Suprapubic skin (tissue), 4 donors: Measurements from ENCODE around the gene MVP. TPM values are rescaled to one million over a fixed set of nuclear protein-coding genes. Genes with fewer than 3 reads are reported as not detected.
A peak's percentile ranks its signal among the peaks of the same experiment; 100 is the strongest.

Experiments used
- DNase-seq, 2 donors: peaks; one replicate each; pipeline ENCODE4 v3.0.0-alpha.2; 2019; ENCODE audit warnings: low spot score in 2 of 2
- H3K27ac ChIP-seq: fragments of 200-600 bp; sonication (generic); one replicate; pipeline ENCODE4 v1.5.1; 2019
- H3K27me3 ChIP-seq: fragments of 200-600 bp; sonication (generic); one replicate; pipeline ENCODE4 v1.5.1; 2019
- H3K36me3 ChIP-seq: fragments of 200-600 bp; sonication (generic); one replicate; pipeline ENCODE4 v1.5.1; 2019
- H3K4me1 ChIP-seq: fragments of 200-600 bp; sonication (generic); one replicate; pipeline ENCODE4 v1.5.1; 2019
- H3K4me3 ChIP-seq: fragments of 200-600 bp; sonication (generic); one replicate; pipeline ENCODE4 v1.5.1; 2019; ENCODE audit warnings: mild to moderate bottlenecking
- H3K9me3 ChIP-seq: fragments of 200-600 bp; sonication (generic); one replicate; pipeline ENCODE4 v1.5.1; 2019
- CTCF ChIP-seq, 2 donors: fragments of 200-600 bp in 1 of 2; fragments of 450-650 bp in 1 of 2; sonication (generic) in 1 of 2; IDR thresholded peaks; one replicate each; pipeline ENCODE4 v1.5.1; 2016 to 2019; ENCODE audit warnings: antibody characterized with exemption in 2 of 2, mild to moderate bottlenecking in 1 of 2, moderate library complexity in 1 of 2
- EP300 ChIP-seq: sonication (generic); formaldehyde crosslinking; IDR thresholded peaks from one replicate; pipeline ENCODE4 v1.6.1; 2017; ENCODE audit warnings: antibody characterized with exemption
- POLR2A ChIP-seq, 2 donors: fragments of 450-650 bp; IDR thresholded peaks; one replicate each; pipeline ENCODE4 v1.6.1; 2017; ENCODE audit warnings: antibody characterized with exemption in 2 of 2, mild to moderate bottlenecking in 2 of 2, moderate library complexity in 2 of 2
- POLR2AphosphoS5 ChIP-seq, 3 donors: sonication (generic); formaldehyde crosslinking; IDR thresholded peaks; one replicate each; pipeline ENCODE4 v1.6.1; 2017; ENCODE audit warnings: antibody characterized with exemption in 3 of 3
- WGBS: methylation state at CpG from one replicate; pipeline ENCODE4 v1.1.5; 2018; 5-methylcytosine and 5-hydroxymethylcytosine counted together
- total RNA-seq, 4 donors: library from RNA; depleted of rRNA; stranded (reverse); fragments of >200 nt; gene quantifications; one replicate each; pipeline ENCODE4 v1.1.0, GENCODE V29; 2016

Gene MVP
- total RNA-seq, 4 donors from 2014 or later = 54.9 to 104 (median 68.1) TPM

GRCh38 chr16:29815793-29816693, 4.2 kb upstream of the MVP start, which contains the start of gene PAGR1:
Gene PAGR1, plus strand, starts transcription at chr16:29816152. Its CDS starts 374 bp downstream, at chr16:29816526.
- DNase-seq = peak; percentile 98 to 99
- Histone ChIP-seq H3K27ac (peak within 1 kb of the TSS; percentile 80), H3K4me1 (peaks cover 76% of the 10 kb centered on the region), H3K9me3 (no peaks in the 10 kb centered on the region), H3K4me3 (peak within 1 kb of the TSS; percentile 76), H3K36me3 (peaks cover 12% of the 10 kb centered on the region), H3K27me3 (no peaks in the 10 kb centered on the region)
- TF ChIP-seq POLR2AphosphoS5 (IDR thresholded peaks at IDR 0.05) (peak; percentile 35 to 88 (median 75)), CTCF (IDR thresholded peaks at IDR 0.05) (peak; percentile 79 to 88), POLR2A (IDR thresholded peaks at IDR 0.05) (no peak), EP300 (no peak)
- under 1% methylated on average over 33 of the region's 70 CpGs for WGBS

- H3K4me3 ChIP-seq = peak overlapping the region; percentile 76
- H3K36me3 ChIP-seq = peaks cover 12% of the 10 kb centered on the region
- peaks cover 77% of the 10 kb centered on the region for H3K4me1 ChIP-seq
- DNase-seq = peak in 1 of 2 donors; percentile 86
- TF ChIP-seq CTCF (IDR thresholded peaks at IDR 0.05) (no peak), POLR2A (IDR thresholded peaks at IDR 0.05) (no peak), POLR2AphosphoS5 (IDR thresholded peaks at IDR 0.05) (no peak), EP300 (no peak)
- H3K9me3 ChIP-seq = no peaks in the 10 kb centered on the region
- WGBS = 4% methylated on average over 26 of the region's 37 CpGs
- H3K27me3 ChIP-seq = no peaks in the 10 kb centered on the region
- peak overlapping the region; percentile 80 for H3K27ac ChIP-seq
Observed at GRCh38 chr16:29816694-29817441, 3.4 kb upstream of the MVP start.

GRCh38 chr16:29818082-29818481, 2.2 kb upstream of the MVP start:
- Histone ChIP-seq H3K4me3 (no peak overlapping the region), H3K9me3 (no peaks in the 10 kb centered on the region), H3K27ac (no peak overlapping the region), H3K4me1 (peaks cover 76% of the 10 kb centered on the region), H3K27me3 (no peaks in the 10 kb centered on the region), H3K36me3 (peaks cover 12% of the 10 kb centered on the region)
- 55% methylated on average over 4 of the region's 4 CpGs for WGBS
- TF ChIP-seq EP300 = no peak
- no peak for TF ChIP-seq POLR2AphosphoS5 (IDR thresholded peaks at IDR 0.05)
- no peak for TF ChIP-seq CTCF (IDR thresholded peaks at IDR 0.05)
- TF ChIP-seq POLR2A (IDR thresholded peaks at IDR 0.05) = no peak
- DNase-seq = no peak

- H3K4me3 ChIP-seq = no peak overlapping the region
- H3K27ac ChIP-seq = no peak overlapping the region
- no peak for DNase-seq
Observed at GRCh38 chr16:29819506-29819905, 756 bp upstream of the MVP start.

More at GRCh38 chr16:29819506-29819905, 756 bp upstream of the MVP start:
- Histone ChIP-seq H3K9me3 (no peaks in the 10 kb centered on the region), H3K4me1 (peaks cover 80% of the 10 kb centered on the region), H3K27me3 (no peaks in the 10 kb centered on the region), H3K36me3 (peaks cover 12% of the 10 kb centered on the region)
- TF ChIP-seq CTCF (IDR thresholded peaks at IDR 0.05) (no peak), EP300 (no peak), POLR2AphosphoS5 (IDR thresholded peaks at IDR 0.05) (no peak), POLR2A (IDR thresholded peaks at IDR 0.05) (no peak)
- 50% methylated on average over 9 of the region's 15 CpGs for whole genome bisulfite sequencing
